ENCODE results near the gene SEC61A1.

The SEC61A1 gene

GRCh38 chr3:128113817-128114794 lies 61.9 kb downstream of the SEC61A1 start:
- no peak for DNase-seq
